H1 (cell line): ENCODE measurements around the gene MYL7. TPM values are rescaled to one million over a fixed set of nuclear protein-coding genes. Genes with fewer than 3 reads are reported as not detected.

ENCODE experiments used
- CTCF ChIA-PET: fragments of 300-600 bp; sonication (Branson Sonifier 250); formaldehyde crosslinking; loops from one replicate; lab custom pipeline; 2021; ENCODE audit not compliant: partially characterized antibody; lab: Charles Lee
- POLR2A ChIA-PET: fragments of 300-600 bp; sonication (Branson Sonifier 250); formaldehyde crosslinking; loops from one replicate; lab custom pipeline; 2021; ENCODE audit warnings: inconsistent platforms; ENCODE audit not compliant: partially characterized antibody; lab: Charles Lee
- DNase-seq, 2 experiments: peaks; one replicate each; pipeline versions ENCODE4 v3.0.0 to v3.0.0-alpha.2; 2010 to 2022; ENCODE audit warnings: low spot score in 2 of 2, low read depth in 1 of 2, mixed read lengths in 1 of 2
- FAIRE-seq: peaks from 2 replicates; lab custom pipeline; 2011; peaks lifted over from hg19 to GRCh38; lab: Jason Lieb, UNC
- H2AFZ ChIP-seq: 2 replicates; pipeline ENCODE4 v1.8.1; 2012; ENCODE audit warnings: low read length, inconsistent platforms
- H2AK5ac ChIP-seq: 2 replicates; pipeline ENCODE4 v1.6.1; 2013; ENCODE audit warnings: low read depth, low read length
- H2BK120ac ChIP-seq: replicated peaks from 2 replicates; pipeline ENCODE3; 2013; ENCODE audit warnings: low read depth, low read length, inconsistent platforms
- H2BK12ac ChIP-seq: 2 replicates; pipeline ENCODE4 v1.6.1; 2013; ENCODE audit warnings: low read depth, low read length
- H2BK15ac ChIP-seq: 2 replicates; pipeline ENCODE4 v1.6.1; 2013; ENCODE audit warnings: low read length
- H2BK20ac ChIP-seq: 2 replicates; pipeline ENCODE4 v1.6.1; 2013; ENCODE audit warnings: low read length
- H2BK5ac ChIP-seq: 2 replicates; pipeline ENCODE4 v1.6.1; 2013; ENCODE audit warnings: low read depth, low read length
- H3K14ac ChIP-seq: 2 replicates; pipeline ENCODE4 v1.6.1; 2013; ENCODE audit warnings: inconsistent platforms; ENCODE audit not compliant: insufficient read length
- H3K18ac ChIP-seq: 2 replicates; pipeline ENCODE4 v1.6.1; 2013; ENCODE audit warnings: low read length; ENCODE audit errors: extremely low read depth
- H3K23ac ChIP-seq: 2 replicates; pipeline ENCODE4 v1.6.1; 2013; ENCODE audit warnings: inconsistent platforms; ENCODE audit not compliant: insufficient read length
- H3K23me2 ChIP-seq: 2 replicates; pipeline ENCODE4 v1.6.1; 2013; ENCODE audit warnings: low read depth, low read length
- H3K27ac ChIP-seq: 2 replicates; pipeline ENCODE4 v1.6.1; 2011; ENCODE audit warnings: low read depth, low read length, inconsistent platforms
- H3K27me3 ChIP-seq, 4 experiments: replicated peaks in 1 of 4; 1 replicate in 1 of 4; 2 replicates in 3 of 4; pipeline versions ENCODE4 v1.6.1 to v1.8.1; 2011 to 2013; ENCODE audit warnings: low read length in 3 of 4, mild to moderate bottlenecking in 3 of 4, inconsistent platforms in 2 of 4, mixed read lengths in 2 of 4, moderate library complexity in 1 of 4; ENCODE audit not compliant: control insufficient read depth in 3 of 4, insufficient read depth in 3 of 4; ENCODE audit errors: extremely low read depth in 1 of 4
- H3K36me3 ChIP-seq, 4 experiments: 2 replicates each; pipeline versions ENCODE4 v1.6.1 to v1.8.1; 2011 to 2013; ENCODE audit warnings: mild to moderate bottlenecking in 4 of 4, low read length in 3 of 4, moderate library complexity in 2 of 4, control low read depth in 1 of 4, inconsistent platforms in 1 of 4; ENCODE audit not compliant: insufficient read depth in 4 of 4, control insufficient read depth in 2 of 4
- H3K4ac ChIP-seq: replicated peaks from 2 replicates; pipeline ENCODE3; 2013; ENCODE audit warnings: low read length, low read depth, mixed read lengths, inconsistent platforms; ENCODE audit not compliant: insufficient read length
- H3K4me1 ChIP-seq, 4 experiments: replicated peaks in 1 of 4; 1 replicate in 1 of 4; 2 replicates in 3 of 4; pipeline versions ENCODE4 v1.6.1 to v1.8.1; 2011 to 2013; ENCODE audit warnings: low read length in 3 of 4, inconsistent platforms in 2 of 4, mixed read lengths in 1 of 4; ENCODE audit not compliant: insufficient read depth in 4 of 4, control insufficient read depth in 3 of 4
- H3K4me2 ChIP-seq, 2 experiments: 2 replicates each; pipeline versions ENCODE4 v1.6.1 to v1.8.1; 2011 to 2013; ENCODE audit warnings: low read depth in 2 of 2, low read length in 2 of 2, control low read depth in 1 of 2, inconsistent platforms in 1 of 2, mild to moderate bottlenecking in 1 of 2; ENCODE audit not compliant: insufficient read depth in 1 of 2
- H3K4me3 ChIP-seq, 4 experiments: fragments of 200-600, 300-600 bp in 1 of 4; sonication (generic), shearing (Covaris generic), sonication (Bioruptor Twin) in 1 of 4; 2 replicates each; pipeline versions ENCODE4 v1.5.1 to v1.8.1; 2011 to 2016; ENCODE audit warnings: low read length in 4 of 4, low read depth in 3 of 4, control low read depth in 2 of 4, inconsistent platforms in 2 of 4, mild to moderate bottlenecking in 2 of 4, mixed read lengths in 1 of 4, moderate library complexity in 1 of 4; ENCODE audit not compliant: insufficient read depth in 2 of 4; ENCODE audit errors: extremely low read depth in 1 of 4
- H3K56ac ChIP-seq: replicated peaks from 2 replicates; pipeline ENCODE3; 2013; ENCODE audit warnings: low read depth, mild to moderate bottlenecking, mixed read lengths, low read length, inconsistent platforms; ENCODE audit not compliant: insufficient read length
- H3K79me1 ChIP-seq: 2 replicates; pipeline ENCODE4 v1.6.1; 2013; ENCODE audit warnings: low read depth, low read length, control low read depth
- H3K79me2 ChIP-seq, 2 experiments: 2 replicates each; pipeline versions ENCODE4 v1.6.1 to v1.8.1; 2012 to 2013; ENCODE audit warnings: low read length in 2 of 2, mild to moderate bottlenecking in 2 of 2, inconsistent platforms in 1 of 2; ENCODE audit not compliant: insufficient read depth in 2 of 2, control insufficient read depth in 1 of 2
- H3K9ac ChIP-seq, 4 experiments: replicated peaks in 1 of 4; 1 replicate in 1 of 4; 2 replicates in 3 of 4; pipeline versions ENCODE4 v1.6.1 to v1.8.1; 2011 to 2013; ENCODE audit warnings: low read depth in 3 of 4, low read length in 3 of 4, control low read depth in 2 of 4, mild to moderate bottlenecking in 2 of 4, moderate library complexity in 2 of 4, inconsistent platforms in 1 of 4; ENCODE audit errors: extremely low read depth in 1 of 4
- H3K9me3 ChIP-seq, 2 experiments: 2 replicates each; pipeline versions ENCODE4 v1.6.1 to v1.8.1; 2012 to 2013; ENCODE audit warnings: mild to moderate bottlenecking in 2 of 2, moderate library complexity in 2 of 2, control low read depth in 1 of 2, inconsistent platforms in 1 of 2, low read depth in 1 of 2, low read length in 1 of 2, mixed read lengths in 1 of 2; ENCODE audit not compliant: insufficient read depth in 2 of 2
- H4K20me1 ChIP-seq, 2 experiments: replicated peaks in 1 of 2; 2 replicates each; pipeline versions ENCODE3 to v1.8.1; 2011 to 2013; ENCODE audit warnings: inconsistent platforms in 2 of 2, low read length in 2 of 2, mild to moderate bottlenecking in 1 of 2; ENCODE audit not compliant: insufficient read depth in 2 of 2, control insufficient read depth in 1 of 2
- H4K5ac ChIP-seq: 2 replicates; pipeline ENCODE4 v1.6.1; 2013; ENCODE audit warnings: low read length, low read depth, mixed read lengths, inconsistent platforms; ENCODE audit not compliant: insufficient read length
- H4K8ac ChIP-seq: 2 replicates; pipeline ENCODE4 v1.8.0; 2013; ENCODE audit warnings: mild to moderate bottlenecking, moderate library complexity, low read length, inconsistent platforms; ENCODE audit not compliant: insufficient read depth; ENCODE audit errors: extremely low read depth
- H4K91ac ChIP-seq: replicated peaks from 2 replicates; pipeline ENCODE3; 2013; ENCODE audit warnings: low read length, mixed read lengths, inconsistent platforms; ENCODE audit not compliant: insufficient read length
- BCL11A ChIP-seq, 2 experiments: IDR thresholded peaks; one replicate each; pipeline ENCODE4 v1.6.1; 2011; ENCODE audit warnings: low read depth in 2 of 2, low read length in 2 of 2, mild to moderate bottlenecking in 2 of 2
- CHD1 ChIP-seq: IDR thresholded peaks from 2 replicates; pipeline ENCODE4 v1.6.1; 2012; ENCODE audit warnings: low read depth, low read length, improper control_type of control experiment
- CHD2 ChIP-seq: IDR thresholded peaks from 2 replicates; pipeline ENCODE4 v1.6.1; 2012; ENCODE audit warnings: low read length, improper control_type of control experiment
- POLR2A ChIP-seq, 2 experiments: IDR thresholded peaks; 1 replicate in 1 of 2; 2 replicates in 1 of 2; pipeline ENCODE4 v1.6.1; 2011; ENCODE audit warnings: low read depth in 2 of 2, low read length in 2 of 2, mild to moderate bottlenecking in 2 of 2; ENCODE audit errors: control extremely low read depth in 1 of 2
- RBBP5 ChIP-seq: IDR thresholded peaks from 2 replicates; pipeline ENCODE4 v1.7.1; 2012; ENCODE audit warnings: low read depth, mild to moderate bottlenecking, inconsistent platforms, low read length, moderate library complexity, borderline replicate concordance
- RFX5 ChIP-seq: IDR thresholded peaks from 2 replicates; pipeline ENCODE4 v1.6.1; 2011; ENCODE audit warnings: low read depth, low read length, improper control_type of control experiment, borderline replicate concordance
- SAP30 ChIP-seq: fragments of 300-600 bp; sonication (generic); IDR thresholded peaks from 2 replicates; pipeline ENCODE4 v1.7.1; 2012; ENCODE audit warnings: low read length, moderate library complexity, mild to moderate bottlenecking, inconsistent platforms; ENCODE audit not compliant: insufficient read depth, insufficient replicate concordance
- SIRT6 ChIP-seq: IDR thresholded peaks from one replicate; pipeline ENCODE4 v1.7.1; 2012; ENCODE audit warnings: low read length, inconsistent platforms
- SP1 ChIP-seq: IDR thresholded peaks from 2 replicates; pipeline ENCODE4 v1.6.1; 2011; ENCODE audit warnings: low read depth, low read length
- SP4 ChIP-seq: IDR thresholded peaks from 2 replicates; pipeline ENCODE4 v1.6.1; 2012; ENCODE audit warnings: low read length, inconsistent platforms
- TAF1 ChIP-seq: IDR thresholded peaks from 2 replicates; pipeline ENCODE4 v1.6.1; 2011; ENCODE audit warnings: mild to moderate bottlenecking, low read depth, low read length
- TEAD4 ChIP-seq: IDR thresholded peaks from 2 replicates; pipeline ENCODE4 v1.6.1; 2012; ENCODE audit warnings: low read depth, low read length, inconsistent platforms, mixed read lengths
- WGBS, 2 experiments: shearing (Covaris generic) in 1 of 2; methylation state at CpG; one replicate each; pipeline versions ENCODE4 v1.1.6 to v1.1.7; 2013 to 2015; ENCODE audit warnings: low lambda C conversion rate in 2 of 2, mixed read lengths in 2 of 2, inconsistent platforms in 1 of 2, low coverage in 1 of 2, missing lambda C conversion rate in 1 of 2; ENCODE audit not compliant: insufficient replicate concordance in 2 of 2, insufficient coverage in 1 of 2, insufficient read length in 1 of 2; ENCODE audit errors: extremely low coverage in 1 of 2, missing lambda C conversion rate in 1 of 2; 5-methylcytosine and 5-hydroxymethylcytosine counted together
- polyA plus RNA-seq, 7 experiments: library from polyadenylated mRNA; depleted of rRNA in 3 of 7; stranded (reverse) in 5 of 7; unstranded in 2 of 7; fragments of >200 nt in 5 of 7; fragments of 200-250 nt in 2 of 7; gene quantifications; 1 replicate in 5 of 7; 2 replicates in 1 of 7; 4 replicates in 1 of 7; pipeline versions ENCODE4 v1.2.1 to v1.2.3, GENCODE V29; 2011 to 2013; ENCODE audit warnings: missing spikeins in 2 of 7, mixed read lengths in 2 of 7
- total RNA-seq: library from RNA; stranded (reverse); fragmentation: NEBNext Ultra II Directional; extraction: Animal tissue kit (Norgen Biotek cat#: 25700); gene quantifications from 2 replicates; pipeline ENCODE4 v1.2.1, GENCODE V29; 2021

Gene MYL7
- total and polyA plus RNA-seq, 2 of the 8 experiments (the other 6 are each of a cell fraction or from before 2014, with no cell fraction given) = 3.3 to 3.4 TPM

DNA sequence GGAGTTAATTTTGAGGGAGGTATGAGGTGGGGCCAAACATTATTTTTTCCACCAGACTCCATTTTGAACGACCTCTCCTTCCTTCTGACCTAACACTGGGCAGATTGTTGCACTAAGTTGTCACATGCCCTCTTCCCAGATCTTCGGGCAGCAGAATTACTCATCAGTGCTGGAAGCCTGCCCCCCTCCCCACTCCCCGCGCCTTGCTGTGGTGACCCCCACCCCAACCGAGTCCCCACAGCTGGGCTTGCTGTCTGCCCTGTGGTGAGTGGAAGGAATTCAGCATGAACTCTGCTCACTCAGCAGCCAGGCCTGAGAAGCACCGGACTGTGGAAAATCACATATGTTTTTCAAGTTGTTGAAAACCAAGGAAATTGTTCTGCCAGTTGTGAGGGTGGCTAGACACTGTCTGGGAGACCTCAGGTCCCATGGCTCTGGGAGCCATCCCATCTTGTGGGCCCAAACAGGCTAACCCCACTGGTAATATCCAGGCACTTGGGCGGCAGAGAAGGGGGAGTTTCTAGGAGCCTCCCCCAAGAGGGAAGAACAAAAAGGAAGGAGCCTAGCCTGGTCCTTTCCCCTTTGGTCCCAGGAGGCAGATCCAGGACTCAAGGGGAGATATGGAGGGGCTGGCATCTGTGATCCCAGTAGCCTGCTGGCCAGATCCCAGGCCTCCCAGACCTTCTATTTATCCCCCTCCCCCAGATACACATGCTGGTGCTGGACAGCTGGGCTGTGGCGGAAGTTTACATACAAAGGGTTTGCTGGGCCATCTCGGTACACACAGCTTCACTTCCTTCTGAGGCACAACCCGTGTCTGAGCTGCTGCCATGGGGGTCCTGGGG lies 40.5 kb downstream of the MYL7 start:
- Histone ChIP-seq H3K18ac (no peak overlapping the region), H3K4me1 (peaks cover 0 to 12% (median 9%) of the 10 kb centered on the region in 4 experiments; a peak in 6 of 7 replicates)
- 92% methylated on average over 10 of the region's 10 CpGs; no CpG with 5 or more reads in 1 of the 2 experiments for WGBS, 2 experiments

More for the DNA sequence above, 40.5 kb downstream of the MYL7 start:
- H4K20me1 ChIP-seq = peaks cover 2 to 3% of the 10 kb centered on the region in 2 experiments
- ChIA-PET CTCF (interaction anchor here (0.6 to 2.7 kb wide), 6 partner anchors 9 to 96 kb away, joined by 3 to 13 read pairs (median 3); no protein-coding TSS in a partner anchor), POLR2A (interaction anchor here (0.9 to 2.8 kb wide), 3 partner anchors 11 to 33 kb away, joined by 3 to 8 read pairs (median 4); no protein-coding TSS in a partner anchor)
- no peak overlapping the region for H2BK15ac ChIP-seq
- H3K79me1 ChIP-seq = 0 out of 2 replicates have a peak, but pooled peaks cover 4% of the 10 kb centered on the region
- no peak overlapping the region for H3K4ac ChIP-seq
- no peak overlapping the region for H3K4me2 ChIP-seq
- H3K9me3 ChIP-seq = no peaks in the 10 kb centered on the region
- no peak for FAIRE-seq
- DNase-seq = no peak
- peaks cover 15% of the 10 kb centered on the region for H3K23me2 ChIP-seq
- no peak overlapping the region for H2BK20ac ChIP-seq
- no peak overlapping the region for H3K14ac ChIP-seq
- no peak overlapping the region for H3K23ac ChIP-seq
- H3K56ac ChIP-seq = no peak overlapping the region
- no peak overlapping the region for H2AK5ac ChIP-seq
- H2BK12ac ChIP-seq = no peak overlapping the region
- H3K27ac ChIP-seq = no peak overlapping the region
- no peak overlapping the region for H4K5ac ChIP-seq
- H3K9ac ChIP-seq = no peak overlapping the region
- H3K27me3 ChIP-seq = peaks cover 0 to 27% (median 14%) of the 10 kb centered on the region in 4 experiments; a peak in 6 of 7 replicates
- no peak overlapping the region for H4K8ac ChIP-seq
- no peaks in the 10 kb centered on the region for H3K36me3 ChIP-seq
- no peak overlapping the region for H2BK120ac ChIP-seq
- TF ChIP-seq RFX5 (no peak), SAP30 (no peak), SP1 (no peak), SP4 (no peak), TAF1 (no peak), POLR2A (IDR thresholded peaks at IDR 0.05; ENCODE audit: control extremely low read depth in 1 of 2, low read depth in 2 of 2, low read length in 2 of 2) (no peak), CHD2 (no peak), CHD1 (no peak), RBBP5 (no peak), TEAD4 (no peak), SIRT6 (no peak), BCL11A (IDR thresholded peaks at IDR 0.05; ENCODE audit: low read depth in 2 of 2, low read length in 2 of 2) (no peak)
- no peak overlapping the region for H4K91ac ChIP-seq
- no peak overlapping the region for H2BK5ac ChIP-seq
- no peaks in the 10 kb centered on the region; a peak in 1 of 4 replicates for H3K79me2 ChIP-seq
- H3K4me3 ChIP-seq = no peak overlapping the region
- 0 out of 2 replicates have a peak overlapping the region, but pooled peaks have one; percentile 6 for H2AFZ ChIP-seq
